Activated CD4-positive, CD25-positive, alpha-beta regulatory T cell treated with anti-CD3 and anti-CD28 coated beads, Interleukin-2, amount 50 U/mL, for 16 hours (primary cell): ENCODE measurements around the gene DIRAS1.

Source experiments
- DNase-seq: peaks from one replicate; pipeline ENCODE4 v3.0.0-alpha.2; 2020; ENCODE audit warnings: low read depth, low spot score

Gene DIRAS1

GRCh38 chr19:2755811-2756210, 34.6 kb upstream of the DIRAS1 start:
- no peak for DNase-seq

GRCh38 chr19:2755448-2755705, 34.2 kb upstream of the DIRAS1 start:
- DNase-seq, result no peak

- no peak for DNase-seq
Observed at GRCh38 chr19:2754659-2755447, 33.7 kb upstream of the DIRAS1 start.

GRCh38 chr19:2751438-2751830, 30.3 kb upstream of the DIRAS1 start:
- no peak for DNase-seq

- DNase-seq, result no peak
Observed at GRCh38 chr19:2750808-2751437, 29.8 kb upstream of the DIRAS1 start.

GRCh38 chr19:2747349-2747748, 26.2 kb upstream of the DIRAS1 start:
- no peak for DNase-seq

- DNase-seq, result no peak
Observed at GRCh38 chr19:2744113-2744512, 22.9 kb upstream of the DIRAS1 start.

- DNase-seq, result no peak
Observed at GRCh38 chr19:2743099-2743498, 21.9 kb upstream of the DIRAS1 start.

GRCh38 chr19:2740314-2740656, 19.1 kb upstream of the DIRAS1 start:
- DNase-seq, result no peak

- DNase-seq, result peak; percentile 97
Observed at GRCh38 chr19:2739602-2740313, 18.6 kb upstream of the DIRAS1 start, which contains the start of gene SLC39A3. Gene SLC39A3 (minus strand): TSS chr19:2740017. CDS start chr19:2737257, 2,760 bp downstream.

GRCh38 chr19:2736550-2737190, 15.5 kb upstream of the DIRAS1 start:
- DNase-seq, result no peak

GRCh38 chr19:2735374-2735773, 14.2 kb upstream of the DIRAS1 start:
- DNase-seq, result no peak

GRCh38 chr19:2734589-2735288, 13.6 kb upstream of the DIRAS1 start:
- DNase-seq, result no peak

GRCh38 chr19:2733930-2734588, 12.9 kb upstream of the DIRAS1 start:
- no peak for DNase-seq

- no peak for DNase-seq
Observed at GRCh38 chr19:2732883-2733282, 11.7 kb upstream of the DIRAS1 start.

- DNase-seq, result no peak
Observed at GRCh38 chr19:2732157-2732725, 11.1 kb upstream of the DIRAS1 start.

GRCh38 chr19:2731181-2731995, 10.2 kb upstream of the DIRAS1 start:
- no peak for DNase-seq

GRCh38 chr19:2729943-2730818, 9.0 kb upstream of the DIRAS1 start:
- no peak for DNase-seq

- no peak for DNase-seq
Observed at GRCh38 chr19:2728783-2729387, 7.7 kb upstream of the DIRAS1 start.
